Measurements from ENCODE around the gene ERICH6B.

DNA sequence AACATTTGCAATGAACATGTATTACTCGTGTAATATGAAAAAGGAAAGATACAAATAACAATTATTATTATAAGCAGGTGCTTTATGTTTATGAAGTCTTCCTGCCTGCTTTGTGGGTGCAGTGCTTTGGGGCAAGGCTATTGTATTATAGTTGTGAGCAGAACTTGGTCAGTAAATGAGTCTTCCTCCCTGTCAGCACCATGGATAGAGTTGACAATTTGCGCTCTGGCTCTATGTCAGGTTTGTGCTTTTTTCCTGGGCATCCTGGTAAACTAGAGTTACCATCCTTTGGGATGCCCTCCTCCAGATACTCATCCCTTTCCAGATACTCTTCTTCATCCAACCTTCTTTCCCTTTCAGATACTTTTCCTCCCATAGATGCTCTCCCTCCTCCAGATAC is 19.6 kb downstream of the ERICH6B start:
- TF ChIP-seq, protein P1, sequence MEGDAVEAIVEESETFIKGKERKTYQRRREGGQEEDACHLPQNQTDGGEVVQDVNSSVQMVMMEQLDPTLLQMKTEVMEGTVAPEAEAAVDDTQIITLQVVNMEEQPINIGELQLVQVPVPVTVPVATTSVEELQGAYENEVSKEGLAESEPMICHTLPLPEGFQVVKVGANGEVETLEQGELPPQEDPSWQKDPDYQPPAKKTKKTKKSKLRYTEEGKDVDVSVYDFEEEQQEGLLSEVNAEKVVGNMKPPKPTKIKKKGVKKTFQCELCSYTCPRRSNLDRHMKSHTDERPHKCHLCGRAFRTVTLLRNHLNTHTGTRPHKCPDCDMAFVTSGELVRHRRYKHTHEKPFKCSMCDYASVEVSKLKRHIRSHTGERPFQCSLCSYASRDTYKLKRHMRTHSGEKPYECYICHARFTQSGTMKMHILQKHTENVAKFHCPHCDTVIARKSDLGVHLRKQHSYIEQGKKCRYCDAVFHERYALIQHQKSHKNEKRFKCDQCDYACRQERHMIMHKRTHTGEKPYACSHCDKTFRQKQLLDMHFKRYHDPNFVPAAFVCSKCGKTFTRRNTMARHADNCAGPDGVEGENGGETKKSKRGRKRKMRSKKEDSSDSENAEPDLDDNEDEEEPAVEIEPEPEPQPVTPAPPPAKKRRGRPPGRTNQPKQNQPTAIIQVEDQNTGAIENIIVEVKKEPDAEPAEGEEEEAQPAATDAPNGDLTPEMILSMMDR (IDR thresholded peaks at IDR 0.05), result no peak
- TF ChIP-seq POLR2AphosphoS5 (IDR thresholded peaks at IDR 0.05) (no peak), POLR2A (IDR thresholded peaks at IDR 0.05) (no peak), EP300 (IDR thresholded peaks at IDR 0.05) (no peak)
